Dermis blood vessel endothelial cell (primary cell): ENCODE data around the gene RGR. TPM values are rescaled to one million over a fixed set of nuclear protein-coding genes. Genes with fewer than 3 reads are reported as not detected.

Experiments used
- DNase-seq: peaks from one replicate; pipeline ENCODE4 v3.0.0; 2010
- total RNA-seq: library from RNA; depleted of rRNA; stranded (reverse); fragments of >200 nt; gene quantifications from 2 replicates; pipeline ENCODE4 v1.2.3, GENCODE V29; 2014

The RGR gene
- total RNA-seq, 1 donor from 2014 or later = not detected

- DNase-seq = peak; percentile 94
Measured at GRCh38 chr10:84296091-84296981, 51.5 kb downstream of the RGR start.

GRCh38 chr10:84298057-84298456 lies 53.2 kb downstream of the RGR start:
- DNase-seq = no peak

GRCh38 chr10:84302223-84302622 lies 57.4 kb downstream of the RGR start:
- DNase-seq = no peak

- no peak for DNase-seq
Measured at GRCh38 chr10:84306751-84307384, 62.0 kb downstream of the RGR start.

GRCh38 chr10:84308021-84308420 lies 63.2 kb downstream of the RGR start:
- no peak for DNase-seq

- DNase-seq = peak; percentile 94
Measured at GRCh38 chr10:84308481-84309304, 63.8 kb downstream of the RGR start.

Other genes starting within 250 kb of the RGR start
- 192 and 193 TPM in 2 replicates for gene GHITM, start 105.5 kb upstream of the RGR start, total RNA-seq
- 0.47 TPM in 1 of 2 replicates, not detected in the other for gene GPR15LG, start 71.3 kb upstream of the RGR start, total RNA-seq
- gene CDHR1, start 50.5 kb upstream of the RGR start, total RNA-seq = 0.68 and 2.3 TPM in 2 replicates
- not detected in 2 replicates for gene LRIT2, start 19.5 kb upstream of the RGR start, total RNA-seq
- gene LRIT1, start 3.5 kb upstream of the RGR start, total RNA-seq = not detected in 2 replicates
- gene CCSER2, start 83.5 kb downstream of the RGR start, total RNA-seq = 22.5 and 32.7 TPM in 2 replicates